IMR-90 (cell line): Measurements from ENCODE around the gene MDM2. TPM values are rescaled to one million over a fixed set of nuclear protein-coding genes. Genes with fewer than 3 reads are reported as not detected.

ENCODE experiments used
- ATAC-seq: fragments of 200-7000 bp; cut with Tn5 transposase; 2 replicates; pipeline ENCODE4 v1.9.1; 2020; ENCODE audit warnings: low read depth, mild to moderate bottlenecking, moderate library complexity
- BruUV-seq: library from RNA; stranded (reverse); fragments of 400-500 nt; replicated peaks from 2 replicates; lab custom pipeline; 2021; lab: Mats Ljungman, UMichigan
- CTCF ChIA-PET: fragments of 300-600 bp; formaldehyde crosslinking; extraction: SDS; loops from one replicate; lab custom pipeline; 2021; ENCODE audit warnings: antibody characterized with exemption; lab: Yijun Ruan, JAX
- POLR2A ChIA-PET: fragments of 300-600 bp; sonication (Branson Sonifier 250); formaldehyde crosslinking; loops from one replicate; lab custom pipeline; 2022; ENCODE audit warnings: antibody characterized with exemption; ENCODE audit not compliant: unreplicated experiment; lab: Charles Lee
- DNase-seq: peaks from one replicate; pipeline ENCODE4 v3.0.0; 2013
- H2AFZ ChIP-seq: replicated peaks from 2 replicates; pipeline ENCODE3; 2013; ENCODE audit warnings: low read length, mild to moderate bottlenecking; ENCODE audit not compliant: poor library complexity
- H2AK5ac ChIP-seq: 2 replicates; pipeline ENCODE4 v1.6.1; 2013; ENCODE audit warnings: low read depth, low read length, inconsistent platforms
- H2AK9ac ChIP-seq: replicated peaks from 2 replicates; pipeline ENCODE3; 2013; ENCODE audit warnings: mild to moderate bottlenecking, low read depth, low read length, moderate library complexity; ENCODE audit not compliant: poor library complexity
- H2BK120ac ChIP-seq: 2 replicates; pipeline ENCODE4 v1.6.1; 2013; ENCODE audit warnings: low read depth, low read length, inconsistent platforms
- H2BK15ac ChIP-seq: 3 replicates; pipeline ENCODE4 v1.6.1; 2013; ENCODE audit warnings: low read depth, low read length, inconsistent platforms
- H2BK20ac ChIP-seq: 2 replicates; pipeline ENCODE4 v1.6.1; 2013; ENCODE audit warnings: low read depth, mild to moderate bottlenecking, inconsistent platforms, low read length, moderate library complexity
- H2BK5ac ChIP-seq: 2 replicates; pipeline ENCODE4 v1.6.1; 2013; ENCODE audit warnings: mild to moderate bottlenecking, low read depth, low read length, inconsistent platforms; ENCODE audit not compliant: poor library complexity, severe bottlenecking
- H3K14ac ChIP-seq: replicated peaks from 2 replicates; pipeline ENCODE4 v1.6.1; 2013; ENCODE audit warnings: low read depth, low read length, inconsistent platforms
- H3K18ac ChIP-seq: 2 replicates; pipeline ENCODE4 v1.6.1; 2013; ENCODE audit warnings: low read depth, low read length, control low read depth
- H3K23ac ChIP-seq: 2 replicates; pipeline ENCODE4 v1.6.1; 2013; ENCODE audit warnings: low read depth, low read length, inconsistent platforms
- H3K27ac ChIP-seq: 2 replicates; pipeline ENCODE4 v1.5.1; 2013; ENCODE audit warnings: mild to moderate bottlenecking, control low read depth, low read length; ENCODE audit not compliant: insufficient read depth
- H3K27me3 ChIP-seq: 2 replicates; pipeline ENCODE4 v1.6.1; 2013; ENCODE audit warnings: low read length; ENCODE audit not compliant: control insufficient read depth, insufficient read depth
- H3K36me3 ChIP-seq: 2 replicates; pipeline ENCODE4 v1.6.1; 2013; ENCODE audit warnings: low read length, mixed read lengths; ENCODE audit not compliant: control insufficient read depth, insufficient read depth
- H3K4ac ChIP-seq: 2 replicates; pipeline ENCODE4 v1.6.1; 2013; ENCODE audit warnings: low read depth, low read length, inconsistent platforms
- H3K4me1 ChIP-seq: 2 replicates; pipeline ENCODE4 v1.6.1; 2013; ENCODE audit warnings: low read length, mixed read lengths; ENCODE audit not compliant: control insufficient read depth, insufficient read depth
- H3K4me2 ChIP-seq: 2 replicates; pipeline ENCODE4 v1.6.1; 2013; ENCODE audit warnings: low read depth, mild to moderate bottlenecking, control low read depth, low read length, moderate library complexity
- H3K4me3 ChIP-seq: 2 replicates; pipeline ENCODE4 v1.5.1; 2013; ENCODE audit warnings: low read depth, mild to moderate bottlenecking, control low read depth, low read length, moderate library complexity; ENCODE audit not compliant: insufficient read depth
- H3K56ac ChIP-seq: 2 replicates; pipeline ENCODE4 v1.6.1; 2013; ENCODE audit warnings: low read length, inconsistent platforms; ENCODE audit not compliant: insufficient read depth; ENCODE audit errors: extremely low read depth
- H3K79me1 ChIP-seq, 2 experiments: 2 replicates each; pipeline ENCODE4 v1.6.1; 2013; ENCODE audit warnings: low read length in 2 of 2, inconsistent platforms in 1 of 2, low read depth in 1 of 2
- H3K9ac ChIP-seq: 2 replicates; pipeline ENCODE4 v1.6.1; 2013; ENCODE audit warnings: low read depth, low read length, control low read depth
- H3K9me1 ChIP-seq: 2 replicates; pipeline ENCODE4 v1.6.1; 2013; ENCODE audit warnings: low read length, inconsistent platforms; ENCODE audit not compliant: insufficient read depth
- H3K9me3 ChIP-seq: 2 replicates; pipeline ENCODE4 v1.6.1; 2013; ENCODE audit warnings: low read length; ENCODE audit not compliant: control insufficient read depth, insufficient read depth
- H4K20me1 ChIP-seq: 2 replicates; pipeline ENCODE4 v1.6.1; 2013; ENCODE audit warnings: low read length, inconsistent platforms; ENCODE audit not compliant: insufficient read depth
- H4K5ac ChIP-seq: 2 replicates; pipeline ENCODE4 v1.6.1; 2013; ENCODE audit warnings: mild to moderate bottlenecking, low read depth, low read length, control low read depth
- H4K8ac ChIP-seq, 2 experiments: 2 replicates each; pipeline ENCODE4 v1.6.1; 2013; ENCODE audit warnings: low read depth in 2 of 2, low read length in 2 of 2, control low read depth in 1 of 2, inconsistent platforms in 1 of 2
- H4K91ac ChIP-seq: 2 replicates; pipeline ENCODE4 v1.6.1; 2013; ENCODE audit warnings: low read depth, low read length, inconsistent platforms; ENCODE audit not compliant: insufficient read depth
- CHD1 ChIP-seq: IDR thresholded peaks from 2 replicates; pipeline ENCODE4 v1.6.1; 2012; ENCODE audit warnings: low read depth, low read length, improper control_type of control experiment
- MAFK ChIP-seq: IDR thresholded peaks from 2 replicates; pipeline ENCODE4 v1.6.1; 2012; ENCODE audit warnings: low read depth, low read length, improper control_type of control experiment
- MAZ ChIP-seq: IDR thresholded peaks from 2 replicates; pipeline ENCODE4 v1.6.1; 2012; ENCODE audit warnings: low read depth, mild to moderate bottlenecking, low read length, improper control_type of control experiment, moderate library complexity, borderline replicate concordance
- NFE2L2 ChIP-seq: fragments of 150-350 bp; IDR thresholded peaks from 2 replicates; pipeline ENCODE4 v1.6.1; 2016; ENCODE audit warnings: low read depth, mild to moderate bottlenecking, low read length
- RAD21 ChIP-seq: IDR thresholded peaks from 2 replicates; pipeline ENCODE4 v1.6.1; 2012; ENCODE audit warnings: low read length, improper control_type of control experiment
- RCOR1 ChIP-seq: IDR thresholded peaks from 2 replicates; pipeline ENCODE4 v1.6.1; 2012; ENCODE audit warnings: mild to moderate bottlenecking, low read length, improper control_type of control experiment; ENCODE audit not compliant: insufficient replicate concordance
- RFX5 ChIP-seq: IDR thresholded peaks from 2 replicates; pipeline ENCODE4 v1.8.0; 2012; ENCODE audit warnings: low read depth, mild to moderate bottlenecking, low read length, moderate library complexity
- SMC3 ChIP-seq: fragments of 150-350 bp; IDR thresholded peaks from 2 replicates; pipeline ENCODE4 v1.6.1; 2016; ENCODE audit warnings: low read depth, mild to moderate bottlenecking, antibody characterized with exemption, low read length, moderate library complexity
- WGBS, 2 experiments: methylation state at CpG; one replicate each; pipeline versions ENCODE4 v1.1.5 to v1.1.7; 2013; ENCODE audit warnings: missing lambda C conversion rate in 2 of 2; ENCODE audit not compliant: insufficient read length in 1 of 2; ENCODE audit errors: extremely low coverage in 2 of 2; 5-methylcytosine and 5-hydroxymethylcytosine counted together
- dilution Hi-C: fragments of 300-500 bp; cut with HindIII; formaldehyde crosslinking; loops from one replicate; pipeline ENCODE4 v1.14.3; 2018; ENCODE audit warnings: low sequenced_read_pairs; ENCODE audit not compliant: unreplicated experiment
- in situ Hi-C: fragments of 300-500 bp; cut with MboI; formaldehyde crosslinking; loops from 3 replicates; pipeline ENCODE4 v1.14.3; 2019; ENCODE audit warnings: low sequenced_read_pairs, inconsistent platforms, mixed read lengths
- intact Hi-C: fragments of 100-400 bp; cut with micrococcal nuclease; formaldehyde crosslinking; loops from 2 replicates; pipeline ENCODE4 v1.10.0; 2022
- polyA plus RNA-seq, 3 experiments: library from polyadenylated mRNA; depleted of rRNA; stranded (reverse); fragments of >200 nt; gene quantifications; 2 replicates each; pipeline ENCODE4 v1.2.3, GENCODE V29; 2012; ENCODE audit warnings: low replicate concordance in 1 of 3
- total RNA-seq: library from RNA; depleted of rRNA; stranded (reverse); fragments of >200 nt; gene quantifications from 2 replicates; pipeline ENCODE4 v1.2.3, GENCODE V29; 2012
- TF ChIP-seq, protein P1 (sequence below): fragments of 150-350 bp; IDR thresholded peaks from 2 replicates; pipeline ENCODE4 v1.6.1; 2016; ENCODE audit warnings: low read depth, mild to moderate bottlenecking, low read length, moderate library complexity, borderline replicate concordance
- TF ChIP-seq, protein P2 (sequence below): conservative IDR thresholded peaks from 2 replicates; pipeline ENCODE4 v1.5.1; 2012; ENCODE audit warnings: mild to moderate bottlenecking, low read depth, low read length, improper control_type of control experiment

The MDM2 gene
- total and polyA plus RNA-seq, 2 of the 4 experiments (the other 2 are of a cell fraction): 21.9 to 196 TPM

DNA sequence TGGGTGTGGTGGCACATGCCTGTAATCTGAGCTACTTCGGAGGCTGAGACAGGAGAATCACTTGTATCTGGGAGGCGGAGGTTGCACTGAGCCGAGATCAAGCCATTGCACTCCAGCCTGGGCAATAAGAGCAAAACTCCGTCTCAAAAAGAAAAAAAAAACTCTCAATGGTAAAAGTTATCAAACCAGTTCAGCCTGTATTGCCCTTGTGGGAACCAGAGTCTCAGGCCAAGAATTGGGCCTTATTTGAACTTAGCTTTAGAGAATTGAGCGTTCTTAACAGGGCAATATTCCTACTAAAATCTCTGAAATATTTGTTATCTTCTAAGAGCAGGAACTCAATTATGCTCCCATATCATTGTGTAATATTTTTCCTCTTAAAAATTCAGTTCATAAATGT is 7.7 kb upstream of the MDM2 start:
- H3K9ac ChIP-seq: no peak overlapping the region
- no peaks in the 10 kb centered on the region for H4K20me1 ChIP-seq
- no peak overlapping the region for H3K23ac ChIP-seq
- dilution Hi-C loops (no loop called here), intact Hi-C loops (loop anchor here (10.0 kb wide), 1 partner anchor 575 kb away; the partner anchor contains the start of gene IL26), in situ Hi-C loops (no loop called here)
- CTCF ChIA-PET: no interaction called here
- peaks cover 5% of the 10 kb centered on the region; the same call in 1 of the 2 replicates for H3K9me1 ChIP-seq
- BruUV-seq: no TSS peak
- no peak overlapping the region for H3K14ac ChIP-seq
- TF ChIP-seq RFX5: no peak
- no peak for TF ChIP-seq MAZ
- TF ChIP-seq, protein P1, sequence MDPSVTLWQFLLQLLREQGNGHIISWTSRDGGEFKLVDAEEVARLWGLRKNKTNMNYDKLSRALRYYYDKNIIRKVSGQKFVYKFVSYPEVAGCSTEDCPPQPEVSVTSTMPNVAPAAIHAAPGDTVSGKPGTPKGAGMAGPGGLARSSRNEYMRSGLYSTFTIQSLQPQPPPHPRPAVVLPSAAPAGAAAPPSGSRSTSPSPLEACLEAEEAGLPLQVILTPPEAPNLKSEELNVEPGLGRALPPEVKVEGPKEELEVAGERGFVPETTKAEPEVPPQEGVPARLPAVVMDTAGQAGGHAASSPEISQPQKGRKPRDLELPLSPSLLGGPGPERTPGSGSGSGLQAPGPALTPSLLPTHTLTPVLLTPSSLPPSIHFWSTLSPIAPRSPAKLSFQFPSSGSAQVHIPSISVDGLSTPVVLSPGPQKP: no peak
- no peak for TF ChIP-seq SMC3
- no peak for TF ChIP-seq CHD1
- TF ChIP-seq MAFK: no peak
- no peak for TF ChIP-seq RCOR1
- no peak for TF ChIP-seq RAD21
- no peak for TF ChIP-seq NFE2L2
- TF ChIP-seq, protein P2, sequence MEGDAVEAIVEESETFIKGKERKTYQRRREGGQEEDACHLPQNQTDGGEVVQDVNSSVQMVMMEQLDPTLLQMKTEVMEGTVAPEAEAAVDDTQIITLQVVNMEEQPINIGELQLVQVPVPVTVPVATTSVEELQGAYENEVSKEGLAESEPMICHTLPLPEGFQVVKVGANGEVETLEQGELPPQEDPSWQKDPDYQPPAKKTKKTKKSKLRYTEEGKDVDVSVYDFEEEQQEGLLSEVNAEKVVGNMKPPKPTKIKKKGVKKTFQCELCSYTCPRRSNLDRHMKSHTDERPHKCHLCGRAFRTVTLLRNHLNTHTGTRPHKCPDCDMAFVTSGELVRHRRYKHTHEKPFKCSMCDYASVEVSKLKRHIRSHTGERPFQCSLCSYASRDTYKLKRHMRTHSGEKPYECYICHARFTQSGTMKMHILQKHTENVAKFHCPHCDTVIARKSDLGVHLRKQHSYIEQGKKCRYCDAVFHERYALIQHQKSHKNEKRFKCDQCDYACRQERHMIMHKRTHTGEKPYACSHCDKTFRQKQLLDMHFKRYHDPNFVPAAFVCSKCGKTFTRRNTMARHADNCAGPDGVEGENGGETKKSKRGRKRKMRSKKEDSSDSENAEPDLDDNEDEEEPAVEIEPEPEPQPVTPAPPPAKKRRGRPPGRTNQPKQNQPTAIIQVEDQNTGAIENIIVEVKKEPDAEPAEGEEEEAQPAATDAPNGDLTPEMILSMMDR: no peak
- H3K18ac ChIP-seq: no peak overlapping the region
- no peak overlapping the region for H4K8ac ChIP-seq
- H3K4me2 ChIP-seq: no peak overlapping the region
- no peak overlapping the region for H2BK120ac ChIP-seq
- no peak overlapping the region for H3K4ac ChIP-seq
- H3K36me3 ChIP-seq: no peaks in the 10 kb centered on the region
- H2BK20ac ChIP-seq: no peak overlapping the region
- H4K91ac ChIP-seq: no peak overlapping the region
- POLR2A ChIA-PET: no interaction called here
- H3K56ac ChIP-seq: no peak overlapping the region
- no peak overlapping the region for H2BK15ac ChIP-seq
- no peaks in the 10 kb centered on the region for H3K79me1 ChIP-seq
- H3K4me1 ChIP-seq: peaks cover 2% of the 10 kb centered on the region; the same call in 1 of the 2 replicates
- no peak overlapping the region for H2AFZ ChIP-seq
- DNase-seq (no peak), ATAC-seq (no peak)
- no peak overlapping the region for H3K4me3 ChIP-seq
- H2BK5ac ChIP-seq: no peak overlapping the region
- no peak overlapping the region for H3K27ac ChIP-seq
- H2AK5ac ChIP-seq: no peak overlapping the region
- H3K27me3 ChIP-seq: no peaks in the 10 kb centered on the region
- no peak overlapping the region for H4K5ac ChIP-seq
- no peak overlapping the region for H2AK9ac ChIP-seq
- WGBS, 2 experiments: no CpG with 5 or more reads among the region's 5 CpGs
- H3K9me3 ChIP-seq: no peaks in the 10 kb centered on the region
